Jurkat, Clone E6-1 (cell line): Measurements from ENCODE around the gene HTATIP2.
"Not testable (repeated sequence)": the region's sequence is repeated elsewhere in the genome, so short reads cannot be mapped to it uniquely, and the experiment has no call there.

ENCODE experiments used
- DNase-seq: peaks from one replicate; pipeline ENCODE4 v3.0.0-alpha.2; 2011; ENCODE audit warnings: low read depth, low spot score
- H3K4me3 ChIP-seq: 2 replicates; pipeline ENCODE4 v1.5.1; 2011; ENCODE audit warnings: mild to moderate bottlenecking, low read length, control low read depth, moderate library complexity

The HTATIP2 gene

DNA sequence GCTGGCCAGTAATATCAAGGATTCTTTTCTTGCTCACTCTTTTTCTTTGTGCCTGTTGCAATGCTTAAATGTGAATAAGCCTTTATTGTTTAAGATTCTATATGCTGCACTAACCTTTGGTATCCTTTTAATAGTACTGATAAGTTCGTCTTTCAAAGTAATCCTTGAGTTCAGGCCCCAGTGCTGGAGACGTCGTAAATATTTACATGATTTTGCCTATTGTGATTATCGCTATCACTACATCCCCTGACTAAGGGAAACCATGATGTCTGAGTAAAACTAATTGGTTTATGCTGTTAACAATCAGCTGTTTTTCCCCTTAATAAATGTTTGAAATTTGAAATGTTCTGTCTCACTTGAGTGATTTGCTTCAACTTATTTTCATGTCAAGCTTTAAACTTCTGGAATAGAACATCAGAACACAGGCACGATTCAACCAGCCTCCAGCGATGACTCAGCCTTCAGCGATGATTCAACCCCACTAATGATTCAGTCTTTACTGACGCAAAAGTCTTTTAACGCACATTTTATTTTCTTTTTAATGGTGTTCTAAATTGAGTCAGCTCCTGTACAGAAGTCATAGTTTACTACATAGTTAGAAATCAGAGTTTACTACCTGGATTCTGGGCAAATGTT, 3.9 kb downstream of the HTATIP2 start:
- H3K4me3 ChIP-seq: no peak overlapping the region
- no peak for DNase-seq

DNA sequence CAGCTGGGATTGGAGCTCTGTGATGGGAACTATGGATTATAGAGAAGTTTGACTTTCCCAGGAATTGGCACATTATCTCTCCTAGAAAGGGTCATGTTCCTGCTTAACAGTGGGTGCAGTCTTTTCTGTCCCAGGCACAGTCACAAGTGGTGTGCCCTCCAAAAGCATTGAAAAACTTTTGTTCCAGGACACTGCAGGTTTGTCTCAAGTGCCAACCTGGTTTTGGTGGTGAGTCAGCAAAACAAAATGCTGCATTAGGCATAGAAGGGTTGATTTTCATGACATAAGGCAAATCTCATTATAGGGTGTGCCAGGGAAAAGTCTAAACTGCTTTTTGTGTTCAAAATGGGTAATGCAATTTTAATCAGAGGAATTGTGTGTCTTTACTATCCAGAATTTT, 4.9 kb downstream of the HTATIP2 start:
- no peak overlapping the region for H3K4me3 ChIP-seq
- no peak for DNase-seq

- no peak for DNase-seq
- no peak overlapping the region for H3K4me3 ChIP-seq
These were observed 6.3 kb downstream of the HTATIP2 start for GRCh38 chr11:20369826-20370225.

DNA sequence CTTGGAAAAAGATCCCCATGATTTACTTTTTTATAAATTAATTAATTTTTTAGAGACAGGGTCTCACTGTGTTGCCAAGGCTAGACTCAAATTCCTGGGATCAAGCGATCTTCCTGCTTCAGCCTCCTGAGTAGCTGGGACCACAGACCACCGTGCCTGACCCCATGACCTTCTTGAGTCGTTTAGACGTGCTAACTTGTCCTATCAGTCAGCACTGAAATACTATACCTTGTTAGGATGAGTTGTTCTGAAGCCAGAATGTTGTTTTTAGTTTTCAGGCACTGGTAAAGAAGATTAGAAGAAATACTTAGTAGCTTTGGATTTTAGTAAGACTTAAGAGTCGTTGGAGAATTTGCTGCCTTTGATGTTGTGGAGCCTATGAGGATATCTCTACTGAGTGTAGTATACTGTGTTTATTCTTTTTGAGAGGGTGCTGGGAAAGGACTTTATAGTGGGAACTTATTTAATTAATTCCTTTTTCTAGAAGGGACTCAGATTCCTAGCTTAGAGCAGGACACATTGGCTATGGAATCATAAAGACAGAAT, 8.6 kb downstream of the HTATIP2 start:
- no peak overlapping the region for H3K4me3 ChIP-seq
- no peak for DNase-seq

GRCh38 chr11:20373147-20373546, 9.6 kb downstream of the HTATIP2 start:
- H3K4me3 ChIP-seq: no peak overlapping the region
- DNase-seq: no peak

DNA sequence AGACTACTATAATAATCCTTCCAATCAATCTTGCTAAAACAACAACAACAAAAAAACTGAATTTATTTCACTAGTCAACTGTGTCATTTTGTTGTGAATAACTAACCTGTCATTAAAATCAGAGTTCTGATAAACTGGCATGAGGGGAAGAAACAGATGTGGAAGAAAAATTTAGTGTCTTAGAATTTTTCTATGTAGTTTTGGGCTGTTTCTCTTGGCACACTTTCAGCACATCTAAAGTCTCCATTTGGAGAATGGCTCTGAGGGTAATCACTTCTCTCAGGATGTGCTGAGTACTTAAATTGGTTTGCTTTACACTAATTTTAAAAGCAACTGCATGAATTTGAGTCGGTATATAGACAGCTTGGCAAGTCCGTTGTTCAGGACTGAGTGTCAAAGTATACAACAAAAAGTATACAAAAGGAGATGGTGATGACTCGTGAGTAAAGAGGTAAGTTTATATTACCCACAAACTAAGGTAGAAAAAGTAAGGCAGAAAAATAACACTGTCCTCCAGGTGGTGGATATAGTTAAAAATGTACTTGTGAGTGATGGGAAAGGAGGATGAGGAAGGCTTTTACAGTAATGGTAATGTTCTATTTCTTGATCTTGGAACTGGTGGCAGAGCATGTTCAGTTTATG, 10.2 kb downstream of the HTATIP2 start:
- no peak overlapping the region for H3K4me3 ChIP-seq
- DNase-seq: no peak

- no peak for DNase-seq
- H3K4me3 ChIP-seq: no peak overlapping the region
These were observed 11.3 kb downstream of the HTATIP2 start for GRCh38 chr11:20374741-20375300.

DNA sequence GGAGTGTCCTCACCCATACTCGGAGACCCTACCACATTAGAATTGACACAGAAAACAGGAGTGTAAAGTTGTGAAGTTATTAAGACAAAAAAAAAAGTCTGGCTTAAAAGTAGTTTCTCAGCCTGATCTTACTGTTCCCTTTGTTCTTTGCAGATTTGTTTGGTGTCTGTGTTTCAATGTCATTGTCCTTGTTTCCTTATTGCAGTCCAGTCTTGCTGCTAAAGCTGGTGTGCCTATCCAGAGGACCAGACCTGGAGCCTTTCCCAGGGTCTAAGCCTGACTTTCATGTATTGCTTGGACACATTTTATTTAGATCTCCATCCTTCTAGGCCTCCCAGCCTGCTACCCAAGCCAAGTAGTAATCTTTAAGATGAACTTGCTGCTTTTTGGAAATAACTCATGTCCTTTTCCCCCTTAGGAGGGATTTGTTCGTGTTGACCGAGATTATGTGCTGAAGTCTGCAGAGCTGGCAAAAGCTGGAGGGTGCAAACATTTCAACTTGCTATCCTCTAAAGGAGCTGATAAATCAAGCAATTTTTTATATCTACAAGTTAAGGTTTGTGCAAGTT, 12.7 kb downstream of the HTATIP2 start:
- H3K4me3 ChIP-seq: no peak overlapping the region
- no peak for DNase-seq

GRCh38 chr11:20385996-20386395, 22.5 kb downstream of the HTATIP2 start:
- not testable (repeated sequence) for DNase-seq, H3K4me3 ChIP-seq

DNA sequence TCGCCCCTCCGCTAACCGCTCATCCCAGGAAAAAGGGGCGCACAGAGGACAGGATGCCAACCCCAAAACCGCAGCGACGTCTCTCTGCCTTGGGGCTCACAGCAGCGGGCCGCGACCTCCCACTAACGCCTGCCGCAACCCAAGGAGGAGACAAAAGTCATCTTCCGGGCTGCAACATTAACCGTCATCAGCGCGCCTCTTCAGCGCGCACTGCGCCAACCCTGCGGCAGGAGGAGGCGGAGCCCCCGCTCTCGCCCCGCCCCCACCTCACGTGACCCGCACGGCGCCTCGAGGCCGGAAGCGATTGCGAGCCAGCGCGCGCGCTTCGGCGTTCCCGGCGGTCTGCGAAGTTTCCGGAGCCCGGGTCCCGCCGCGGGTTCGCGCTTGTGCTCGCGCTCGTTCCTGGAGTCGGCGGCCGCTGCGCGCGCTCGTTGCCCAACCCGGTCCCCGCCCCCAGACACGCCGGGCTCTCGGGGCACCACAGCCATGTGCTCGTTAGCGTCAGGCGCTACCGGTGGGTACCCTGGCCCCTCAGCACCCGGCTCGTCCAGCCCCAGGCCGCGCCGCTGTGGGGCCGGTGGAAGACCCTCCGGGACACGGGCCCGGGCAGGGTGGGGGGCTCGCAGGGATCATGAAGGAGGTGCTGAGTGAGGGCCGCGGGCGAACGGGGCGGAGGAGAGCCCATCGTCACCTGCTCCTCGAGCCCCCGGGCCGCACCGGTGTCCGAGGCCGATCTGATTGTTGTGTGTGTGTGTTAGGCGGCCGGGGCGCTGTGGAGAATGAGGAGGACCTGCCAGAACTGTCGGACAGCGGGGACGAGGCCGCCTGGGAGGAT, 24.0 kb downstream of the HTATIP2 start, which contains the start of gene PRMT3:
Gene PRMT3 (plus strand): TSS at position 456 of the 835 bp plus-strand sequence. CDS start 31 bp downstream, at position 487.
- DNase-seq: peak; percentile 95

DNA sequence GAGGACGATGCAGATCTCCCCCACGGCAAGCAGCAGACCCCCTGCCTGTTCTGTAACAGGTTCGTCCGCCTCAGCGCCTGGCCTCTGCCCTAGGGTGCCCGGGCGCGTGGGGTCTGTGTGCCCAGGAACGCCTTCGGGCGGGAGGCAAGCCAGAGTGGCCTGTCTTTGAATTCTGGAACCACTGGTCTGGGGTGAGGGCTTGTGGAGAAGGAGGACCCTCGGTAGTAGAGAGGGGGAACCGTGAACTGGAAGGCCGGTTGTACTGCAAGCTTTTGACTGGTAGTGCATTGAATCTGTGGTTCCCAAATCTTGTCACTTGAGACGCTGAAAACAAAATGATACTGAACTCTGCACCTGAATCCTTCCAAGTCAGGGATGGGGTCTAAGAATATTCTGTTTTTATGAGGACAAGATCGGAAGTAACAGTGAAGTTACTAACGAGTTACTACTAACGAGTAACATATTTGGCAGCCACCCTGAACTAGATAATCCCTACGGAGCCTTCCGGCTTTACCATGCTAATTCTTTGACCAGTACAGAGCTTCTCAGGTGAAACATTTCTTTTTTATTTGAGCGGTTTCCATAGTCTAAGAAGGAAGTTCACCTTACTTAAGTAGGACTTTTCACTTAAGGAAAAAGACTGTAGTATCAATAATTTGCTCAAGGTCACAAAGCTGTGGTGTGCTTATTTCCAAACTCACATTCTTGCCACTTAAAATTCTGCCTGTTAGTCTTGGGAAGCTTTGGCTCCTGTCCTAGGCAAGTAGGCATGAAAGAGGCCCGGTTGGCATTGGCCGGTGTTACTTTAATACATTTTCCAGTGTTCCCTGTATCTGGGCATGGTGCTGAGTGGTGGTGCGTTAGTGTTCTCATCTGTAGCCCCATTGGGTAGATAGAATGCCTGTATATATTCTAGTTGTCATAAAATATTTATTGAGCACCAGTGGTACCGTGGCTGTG, 24.9 kb downstream of the HTATIP2 start:
- peak overlapping the region; percentile 92 for H3K4me3 ChIP-seq
- DNase-seq: no peak

More for the DNA sequence above, 24.0 kb downstream of the HTATIP2 start, which contains the start of gene PRMT3:
- H3K4me3 ChIP-seq: peak within 1 kb of the TSS; percentile 92

GRCh38 chr11:20397281-20397680, 33.8 kb downstream of the HTATIP2 start:
- no peak overlapping the region for H3K4me3 ChIP-seq
- DNase-seq: peak; percentile 80

DNA sequence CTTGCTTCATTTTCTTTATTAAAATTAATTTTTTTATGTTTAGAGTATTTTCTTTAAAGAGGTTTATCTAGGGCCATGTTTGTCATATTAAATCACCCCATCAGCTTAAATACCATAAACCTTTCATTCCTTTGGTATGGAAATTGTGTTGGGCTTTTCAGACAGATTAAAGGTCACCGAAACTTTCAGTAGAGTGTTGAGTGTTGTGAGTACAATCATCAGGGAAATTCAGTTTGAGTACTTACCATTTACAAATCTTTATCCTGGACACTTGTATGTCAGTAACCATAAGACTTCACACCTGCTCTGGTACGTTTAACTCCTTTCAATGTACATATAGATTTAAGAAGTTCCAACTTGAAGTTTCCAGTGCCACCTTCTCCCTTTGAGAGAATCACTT, 36.0 kb downstream of the HTATIP2 start:
- DNase-seq: no peak
- no peak overlapping the region for H3K4me3 ChIP-seq

GRCh38 chr11:20403059-20403458, 39.5 kb downstream of the HTATIP2 start:
- no peak for DNase-seq
- H3K4me3 ChIP-seq: no peak overlapping the region

- no peak for DNase-seq
These were observed 43.0 kb downstream of the HTATIP2 start for GRCh38 chr11:20406484-20406883.

GRCh38 chr11:20407344-20407743, 43.8 kb downstream of the HTATIP2 start:
- no peak overlapping the region for H3K4me3 ChIP-seq
- no peak for DNase-seq

More at GRCh38 chr11:20406484-20406883, 43.0 kb downstream of the HTATIP2 start:
- H3K4me3 ChIP-seq: no peak overlapping the region

DNA sequence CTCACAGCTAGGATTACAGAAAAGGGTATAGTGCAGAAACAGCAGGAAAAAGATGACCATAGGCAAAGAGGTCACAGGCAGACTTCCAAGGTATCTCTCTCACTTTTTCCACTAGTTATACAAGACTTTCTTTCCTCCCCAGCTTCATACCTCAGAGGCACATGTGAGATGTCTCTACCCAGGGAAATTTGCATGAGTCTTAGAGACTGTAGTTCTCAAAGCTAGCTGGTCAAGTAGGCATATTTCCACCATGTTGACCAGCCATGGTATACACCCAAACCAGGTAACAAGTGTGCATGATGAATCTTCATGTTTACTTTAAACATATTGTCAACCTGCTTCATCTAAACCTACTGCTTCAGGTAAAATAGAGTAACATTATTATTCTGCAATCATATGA, 51.9 kb downstream of the HTATIP2 start:
- no peak for DNase-seq
- H3K4me3 ChIP-seq: no peak overlapping the region

DNA sequence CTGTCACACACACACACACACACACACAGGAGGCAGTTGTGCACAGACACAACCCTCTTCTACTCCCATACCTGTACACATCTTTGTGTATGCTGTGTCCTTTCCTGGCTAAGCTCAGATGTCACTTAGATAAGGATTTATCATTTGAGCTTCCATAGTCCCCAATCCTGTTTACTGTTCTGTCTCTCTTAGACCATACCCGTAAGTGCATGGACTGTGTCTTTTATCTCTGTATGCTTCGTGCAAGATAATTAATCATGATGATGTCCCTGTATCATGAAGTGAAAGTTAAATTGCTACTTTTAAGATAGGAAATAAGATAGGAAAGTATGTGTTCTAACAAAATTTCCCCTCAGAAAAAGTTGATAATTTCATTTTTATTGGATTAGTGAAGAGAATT, 54.3 kb downstream of the HTATIP2 start:
- no peak for DNase-seq

More for the DNA sequence above, 54.3 kb downstream of the HTATIP2 start:
- H3K4me3 ChIP-seq: no peak overlapping the region
